ENCODE measurements around the gene CRADD.
A peak's percentile ranks its signal among the peaks of the same experiment; 100 is the strongest.
"Not testable (repeated sequence)": the region's sequence is repeated elsewhere in the genome, so short reads cannot be mapped to it uniquely, and the experiment has no call there.

CRADD gene

DNA sequence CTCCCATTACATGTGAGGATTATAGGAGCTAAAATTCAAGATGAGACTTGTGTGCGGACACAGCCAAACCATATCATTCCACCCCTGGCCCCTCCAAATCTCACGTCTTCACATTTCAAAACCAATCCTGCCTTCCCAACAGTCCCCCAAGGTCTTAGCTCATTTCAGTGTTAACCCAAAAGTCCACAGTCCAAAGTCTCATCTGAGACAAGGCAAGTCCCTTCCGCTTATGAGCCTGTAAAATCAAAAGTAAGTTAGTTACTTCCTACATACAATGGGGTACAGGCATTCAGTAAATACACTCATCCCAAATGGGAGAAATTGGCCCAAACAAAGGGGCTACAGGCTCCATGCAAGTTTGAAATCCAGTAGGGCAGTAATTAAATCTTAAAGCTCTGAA, 76.1 kb downstream of the CRADD start:
- peaks cover 8% of the 10 kb centered on the region for H3K4me1 ChIP-seq (ENCODE audit: control insufficient read depth, insufficient read depth, low read length)
- H3K27me3 ChIP-seq (replicated peaks; ENCODE audit: control insufficient read depth, insufficient read depth, low read length) = no peaks in the 10 kb centered on the region
- no peak overlapping the region for H3K4me3 ChIP-seq (ENCODE audit: low read length)
- no peaks in the 10 kb centered on the region for H3K9me3 ChIP-seq (ENCODE audit: control insufficient read depth, low read length)
- no peaks in the 10 kb centered on the region for H3K36me3 ChIP-seq (ENCODE audit: control insufficient read depth, insufficient read depth, low read length, severe bottlenecking)
- no peak overlapping the region for H3K9ac ChIP-seq (ENCODE audit: low read length)
- DNase-seq (ENCODE audit: low read depth) = no peak

- no peak for DNase-seq (ENCODE audit: low read depth)
- Histone ChIP-seq H3K4me1 (ENCODE audit: control insufficient read depth, insufficient read depth, low read length) (peaks cover 10% of the 10 kb centered on the region), H3K4me3 (ENCODE audit: low read length) (no peak overlapping the region), H3K9ac (ENCODE audit: low read length) (no peak overlapping the region), H3K9me3 (ENCODE audit: control insufficient read depth, low read length) (no peaks in the 10 kb centered on the region), H3K36me3 (ENCODE audit: control insufficient read depth, insufficient read depth, low read length, severe bottlenecking) (no peaks in the 10 kb centered on the region), H3K27me3 (replicated peaks; ENCODE audit: control insufficient read depth, insufficient read depth, low read length) (no peaks in the 10 kb centered on the region)
Measured at GRCh38 chr12:93753838-93754429, 76.8 kb downstream of the CRADD start.

- not testable (repeated sequence) for H3K4me3 ChIP-seq (ENCODE audit: low read length); H3K36me3 ChIP-seq (ENCODE audit: control insufficient read depth, insufficient read depth, low read length, severe bottlenecking); H3K27me3 ChIP-seq (replicated peaks; ENCODE audit: control insufficient read depth, insufficient read depth, low read length); DNase-seq (ENCODE audit: low read depth); H3K9ac ChIP-seq (ENCODE audit: low read length); H3K9me3 ChIP-seq (ENCODE audit: control insufficient read depth, low read length)
- peaks cover 11% of the 10 kb centered on the region for H3K4me1 ChIP-seq (ENCODE audit: control insufficient read depth, insufficient read depth, low read length)
Measured at GRCh38 chr12:93754859-93755258, 77.7 kb downstream of the CRADD start.

- no peak for DNase-seq (ENCODE audit: low read depth)
- H3K36me3 ChIP-seq (ENCODE audit: control insufficient read depth, insufficient read depth, low read length, severe bottlenecking) = no peaks in the 10 kb centered on the region
- H3K9ac ChIP-seq (ENCODE audit: low read length) = no peak overlapping the region
- no peak overlapping the region for H3K4me3 ChIP-seq (ENCODE audit: low read length)
- H3K27me3 ChIP-seq (replicated peaks; ENCODE audit: control insufficient read depth, insufficient read depth, low read length) = no peaks in the 10 kb centered on the region
- H3K4me1 ChIP-seq (ENCODE audit: control insufficient read depth, insufficient read depth, low read length) = peaks cover 11% of the 10 kb centered on the region
- no peaks in the 10 kb centered on the region for H3K9me3 ChIP-seq (ENCODE audit: control insufficient read depth, low read length)
Measured at GRCh38 chr12:93756288-93756687, 79.1 kb downstream of the CRADD start.

- DNase-seq (ENCODE audit: low read depth) = no peak
- no peak overlapping the region for H3K9ac ChIP-seq (ENCODE audit: low read length)
- H3K9me3 ChIP-seq (ENCODE audit: control insufficient read depth, low read length) = no peaks in the 10 kb centered on the region
- no peak overlapping the region for H3K4me3 ChIP-seq (ENCODE audit: low read length)
- peaks cover 23% of the 10 kb centered on the region for H3K4me1 ChIP-seq (ENCODE audit: control insufficient read depth, insufficient read depth, low read length)
- H3K27me3 ChIP-seq (replicated peaks; ENCODE audit: control insufficient read depth, insufficient read depth, low read length) = no peaks in the 10 kb centered on the region
- no peaks in the 10 kb centered on the region for H3K36me3 ChIP-seq (ENCODE audit: control insufficient read depth, insufficient read depth, low read length, severe bottlenecking)
Measured at GRCh38 chr12:93757792-93758694, 80.9 kb downstream of the CRADD start.

DNA sequence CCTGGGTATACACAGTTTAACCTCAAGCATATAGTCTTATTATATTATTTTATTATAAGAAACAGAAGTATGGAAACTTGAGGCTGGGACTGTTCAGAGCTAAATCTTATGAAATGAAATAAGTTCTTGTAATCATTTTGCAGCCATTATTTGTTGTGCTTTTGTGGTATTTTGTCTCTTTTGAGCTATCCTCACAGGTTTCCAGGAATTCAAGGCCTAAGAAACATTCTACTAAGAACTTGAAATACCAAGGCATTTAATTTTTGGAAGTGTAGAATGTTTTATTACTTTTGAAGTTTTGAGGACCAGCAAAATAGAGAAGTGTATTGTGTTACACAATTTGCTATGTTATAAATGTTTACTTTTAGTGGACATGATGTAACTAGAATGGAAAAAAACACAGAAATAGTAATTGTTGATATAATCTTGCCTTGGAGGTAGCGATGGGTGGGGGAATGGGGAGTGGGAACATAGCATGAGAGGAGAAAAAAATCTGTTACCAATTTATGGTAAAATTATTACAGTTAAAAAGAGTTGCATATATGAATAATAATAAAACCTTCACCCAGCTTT, 81.7 kb downstream of the CRADD start:
- H3K27me3 ChIP-seq (replicated peaks; ENCODE audit: control insufficient read depth, insufficient read depth, low read length) = no peaks in the 10 kb centered on the region
- H3K4me3 ChIP-seq (ENCODE audit: low read length) = no peak overlapping the region
- no peaks in the 10 kb centered on the region for H3K36me3 ChIP-seq (ENCODE audit: control insufficient read depth, insufficient read depth, low read length, severe bottlenecking)
- no peak overlapping the region for H3K9ac ChIP-seq (ENCODE audit: low read length)
- no peaks in the 10 kb centered on the region for H3K9me3 ChIP-seq (ENCODE audit: control insufficient read depth, low read length)
- H3K4me1 ChIP-seq (ENCODE audit: control insufficient read depth, insufficient read depth, low read length) = peaks cover 23% of the 10 kb centered on the region
- peak; percentile 40 for DNase-seq (ENCODE audit: low read depth)

DNA sequence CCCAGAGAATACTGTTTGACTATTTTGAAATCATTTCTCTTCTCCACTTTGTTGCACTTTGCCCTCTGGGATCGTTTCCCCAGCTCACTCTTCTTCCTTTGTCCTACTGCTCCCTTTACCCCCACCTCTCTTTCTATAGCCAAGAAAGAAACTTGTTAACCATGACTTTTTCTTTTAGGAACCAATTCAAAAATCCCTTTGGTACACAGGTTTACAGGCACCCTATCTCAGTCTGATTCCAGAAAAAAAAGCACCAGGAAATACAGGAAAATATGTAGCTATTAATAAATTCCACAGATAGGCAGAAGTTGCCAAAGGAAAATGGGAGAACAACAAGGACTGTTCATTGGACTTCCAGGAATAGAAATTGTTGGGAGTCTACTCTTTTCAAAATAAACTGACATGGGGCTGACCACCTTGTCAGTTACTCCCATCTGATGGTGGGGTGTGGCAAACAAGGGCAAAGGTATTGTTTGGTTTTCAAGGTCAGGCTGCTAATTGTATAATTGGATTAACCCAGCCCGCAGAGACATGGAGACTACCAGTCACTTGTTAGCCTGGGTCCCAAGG, 82.4 kb downstream of the CRADD start:
- H3K36me3 ChIP-seq (ENCODE audit: control insufficient read depth, insufficient read depth, low read length, severe bottlenecking) = no peaks in the 10 kb centered on the region

GRCh38 chr12:93760275-93760875, 83.2 kb downstream of the CRADD start:
- H3K9ac ChIP-seq (ENCODE audit: low read length) = no peak overlapping the region
- no peak for DNase-seq (ENCODE audit: low read depth)
- no peaks in the 10 kb centered on the region for H3K9me3 ChIP-seq (ENCODE audit: control insufficient read depth, low read length)
- peaks cover 23% of the 10 kb centered on the region for H3K4me1 ChIP-seq (ENCODE audit: control insufficient read depth, insufficient read depth, low read length)
- no peak overlapping the region for H3K4me3 ChIP-seq (ENCODE audit: low read length)
- no peaks in the 10 kb centered on the region for H3K27me3 ChIP-seq (replicated peaks; ENCODE audit: control insufficient read depth, insufficient read depth, low read length)
- no peaks in the 10 kb centered on the region for H3K36me3 ChIP-seq (ENCODE audit: control insufficient read depth, insufficient read depth, low read length, severe bottlenecking)

More for the DNA sequence above, 82.4 kb downstream of the CRADD start:
- peaks cover 23% of the 10 kb centered on the region for H3K4me1 ChIP-seq (ENCODE audit: control insufficient read depth, insufficient read depth, low read length)
- DNase-seq (ENCODE audit: low read depth) = no peak
- no peak overlapping the region for H3K4me3 ChIP-seq (ENCODE audit: low read length)
- H3K9me3 ChIP-seq (ENCODE audit: control insufficient read depth, low read length) = no peaks in the 10 kb centered on the region
- no peak overlapping the region for H3K9ac ChIP-seq (ENCODE audit: low read length)
- no peaks in the 10 kb centered on the region for H3K27me3 ChIP-seq (replicated peaks; ENCODE audit: control insufficient read depth, insufficient read depth, low read length)

GRCh38 chr12:93762059-93762719, 85.0 kb downstream of the CRADD start:
- no peak for DNase-seq (ENCODE audit: low read depth)
- Histone ChIP-seq H3K36me3 (ENCODE audit: control insufficient read depth, insufficient read depth, low read length, severe bottlenecking) (no peaks in the 10 kb centered on the region), H3K4me3 (ENCODE audit: low read length) (no peak overlapping the region), H3K27me3 (replicated peaks; ENCODE audit: control insufficient read depth, insufficient read depth, low read length) (no peaks in the 10 kb centered on the region), H3K9ac (ENCODE audit: low read length) (peak overlapping the region; percentile 19), H3K4me1 (ENCODE audit: control insufficient read depth, insufficient read depth, low read length) (peaks cover 32% of the 10 kb centered on the region), H3K9me3 (ENCODE audit: control insufficient read depth, low read length) (no peaks in the 10 kb centered on the region)

- no peak for DNase-seq (ENCODE audit: low read depth)
- Histone ChIP-seq H3K9me3 (ENCODE audit: control insufficient read depth, low read length) (no peaks in the 10 kb centered on the region), H3K36me3 (ENCODE audit: control insufficient read depth, insufficient read depth, low read length, severe bottlenecking) (no peaks in the 10 kb centered on the region), H3K9ac (ENCODE audit: low read length) (no peak overlapping the region), H3K4me3 (ENCODE audit: low read length) (no peak overlapping the region), H3K27me3 (replicated peaks; ENCODE audit: control insufficient read depth, insufficient read depth, low read length) (no peaks in the 10 kb centered on the region), H3K4me1 (ENCODE audit: control insufficient read depth, insufficient read depth, low read length) (peaks cover 41% of the 10 kb centered on the region)
Measured at GRCh38 chr12:93762912-93763553, 85.9 kb downstream of the CRADD start.
